HEK293 (cell line): ENCODE measurements around the gene COBL.

Experiments
- CTCF ChIA-PET: fragments of 350-600 bp; formaldehyde crosslinking; extraction: SDS; loops from one replicate; lab custom pipeline; 2021; ENCODE audit warnings: antibody characterized with exemption; lab: Yijun Ruan, JAX
- POLR2A ChIA-PET: fragments of 300-600 bp; formaldehyde crosslinking; extraction: SDS; loops from one replicate; lab custom pipeline; 2020; ENCODE audit warnings: antibody characterized with exemption, inconsistent platforms; lab: Yijun Ruan, JAX
- H3K27ac ChIP-seq: fragments of 200-500 bp; sonication (Bioruptor generic); 2 replicates; pipeline ENCODE4 v1.5.1; 2014; ENCODE audit warnings: low read depth, low read length, control low read depth, inconsistent platforms; ENCODE audit errors: extremely low read depth
- H3K36me3 ChIP-seq, 2 experiments: fragments of 200-500 bp in 1 of 2; sonication (Bioruptor generic) in 1 of 2; 1 replicate in 1 of 2; 2 replicates in 1 of 2; pipeline ENCODE4 v1.5.1; 2014 to 2017; ENCODE audit warnings: inconsistent platforms in 2 of 2, low read length in 2 of 2; ENCODE audit not compliant: control insufficient read depth in 2 of 2, insufficient read depth in 1 of 2
- H3K4me1 ChIP-seq: fragments of 200-500 bp; sonication (Bioruptor generic); 2 replicates; pipeline ENCODE4 v1.5.1; 2014; ENCODE audit warnings: mild to moderate bottlenecking, low read length, inconsistent platforms; ENCODE audit not compliant: control insufficient read depth, insufficient read depth
- H3K4me3 ChIP-seq: 2 replicates; pipeline ENCODE4 v1.5.1; 2011; ENCODE audit warnings: low read depth, mild to moderate bottlenecking, control low read depth, low read length, moderate library complexity
- H3K9me3 ChIP-seq: fragments of 200-500 bp; sonication (Bioruptor generic); 2 replicates; pipeline ENCODE4 v1.5.1; 2014; ENCODE audit warnings: low read depth, low read length, inconsistent platforms; ENCODE audit not compliant: control insufficient read depth, insufficient read depth
- KLF9 ChIP-seq: fragments of 450-650 bp; formaldehyde crosslinking; IDR thresholded peaks from 2 replicates; pipeline ENCODE4 v1.5.1; 2016; ENCODE audit warnings: missing biosample characterization, missing genetic modification characterization, low read depth
- MEIS1 ChIP-seq: sonication (generic); formaldehyde crosslinking; IDR thresholded peaks from 2 replicates; pipeline ENCODE4 v1.8.1; 2022; ENCODE audit warnings: missing genetic modification reagents, mild to moderate bottlenecking, borderline replicate concordance
- WT1 ChIP-seq: fragments of 450-650 bp; formaldehyde crosslinking; IDR thresholded peaks from 2 replicates; pipeline ENCODE4 v1.5.1; 2016; ENCODE audit warnings: missing biosample characterization, missing genetic modification characterization
- ZFHX2 ChIP-seq: fragments of 450-650 bp; formaldehyde crosslinking; conservative IDR thresholded peaks from 2 replicates; pipeline ENCODE4 v1.5.1; 2016; ENCODE audit warnings: missing biosample characterization, missing genetic modification characterization
- ZFP37 ChIP-seq: fragments of 450-650 bp; formaldehyde crosslinking; IDR thresholded peaks from 2 replicates; pipeline ENCODE4 v1.5.1; 2016; ENCODE audit warnings: missing biosample characterization, missing genetic modification characterization
- ZNF132 ChIP-seq: fragments of 450-650 bp; formaldehyde crosslinking; IDR thresholded peaks from 2 replicates; pipeline ENCODE4 v1.5.1; 2017; ENCODE audit warnings: missing biosample characterization, missing genetic modification characterization, borderline replicate concordance
- ZNF138 ChIP-seq: fragments of 450-650 bp; formaldehyde crosslinking; IDR thresholded peaks from 2 replicates; pipeline ENCODE4 v1.5.1; 2016; ENCODE audit warnings: missing biosample characterization, missing genetic modification characterization, borderline replicate concordance
- ZNF175 ChIP-seq: fragments of 450-650 bp; formaldehyde crosslinking; IDR thresholded peaks from 2 replicates; pipeline ENCODE4 v1.5.1; 2016; ENCODE audit warnings: missing biosample characterization, missing genetic modification characterization
- ZNF239 ChIP-seq: fragments of 450-650 bp; formaldehyde crosslinking; IDR thresholded peaks from 2 replicates; pipeline ENCODE4 v1.5.1; 2016; ENCODE audit warnings: missing biosample characterization, missing genetic modification characterization
- ZNF324 ChIP-seq: fragments of 450-650 bp; formaldehyde crosslinking; IDR thresholded peaks from 2 replicates; pipeline ENCODE4 v1.5.1; 2016; ENCODE audit warnings: missing biosample characterization, missing genetic modification characterization
- ZNF426 ChIP-seq: fragments of 450-650 bp; formaldehyde crosslinking; IDR thresholded peaks from 2 replicates; pipeline ENCODE4 v1.5.1; 2017; ENCODE audit warnings: missing biosample characterization, missing genetic modification characterization, mild to moderate bottlenecking, inconsistent platforms, moderate library complexity
- ZNF560 ChIP-seq: fragments of 450-650 bp; formaldehyde crosslinking; IDR thresholded peaks from 2 replicates; pipeline ENCODE4 v1.5.1; 2017; ENCODE audit warnings: missing biosample characterization, missing genetic modification characterization, borderline replicate concordance
- ZNF585B ChIP-seq: fragments of 450-650 bp; formaldehyde crosslinking; IDR thresholded peaks from 2 replicates; pipeline ENCODE4 v1.5.1; 2016; ENCODE audit warnings: missing biosample characterization, missing genetic modification characterization
- ZNF658 ChIP-seq: fragments of 450-650 bp; formaldehyde crosslinking; IDR thresholded peaks from 2 replicates; pipeline ENCODE4; 2016; ENCODE audit warnings: missing biosample characterization, missing genetic modification characterization
- ZNF660 ChIP-seq: fragments of 450-650 bp; IDR thresholded peaks from 2 replicates; pipeline ENCODE4 v1.5.1; 2018; ENCODE audit warnings: missing biosample characterization, mild to moderate bottlenecking, missing genetic modification characterization
- ZNF670 ChIP-seq: fragments of 450-650 bp; formaldehyde crosslinking; IDR thresholded peaks from 2 replicates; pipeline ENCODE4 v1.5.1; 2016; ENCODE audit warnings: missing biosample characterization, missing genetic modification characterization, low read depth
- ZNF776 ChIP-seq: fragments of 450-650 bp; formaldehyde crosslinking; IDR thresholded peaks from 2 replicates; pipeline ENCODE4 v1.5.0; 2017; ENCODE audit warnings: missing biosample characterization, missing genetic modification characterization, borderline replicate concordance
- ZNF792 ChIP-seq: fragments of 450-650 bp; formaldehyde crosslinking; IDR thresholded peaks from 2 replicates; pipeline ENCODE4 v1.5.1; 2016; ENCODE audit warnings: missing biosample characterization, missing genetic modification characterization
- TF ChIP-seq, protein P1 (sequence below): fragments of 450-650 bp; formaldehyde crosslinking; IDR thresholded peaks from 2 replicates; pipeline ENCODE4; 2016; ENCODE audit warnings: missing biosample characterization, missing genetic modification characterization
- TF ChIP-seq, protein P2 (sequence below): fragments of 450-650 bp; formaldehyde crosslinking; IDR thresholded peaks from 2 replicates; pipeline ENCODE4 v1.5.1; 2016; ENCODE audit warnings: missing biosample characterization, missing genetic modification characterization
- TF ChIP-seq, protein P3 (sequence below): fragments of 450-650 bp; formaldehyde crosslinking; IDR thresholded peaks from 2 replicates; pipeline ENCODE4 v1.5.1; 2016; ENCODE audit warnings: missing biosample characterization, missing genetic modification characterization
- TF ChIP-seq, protein P4 (sequence below): fragments of 450-650 bp; formaldehyde crosslinking; IDR thresholded peaks from 2 replicates; pipeline ENCODE4 v1.5.1; 2016; ENCODE audit warnings: missing biosample characterization, missing genetic modification characterization, borderline replicate concordance
- TF ChIP-seq, protein P5 (sequence below): fragments of 450-650 bp; formaldehyde crosslinking; IDR thresholded peaks from 2 replicates; pipeline ENCODE4 v1.5.1; 2016; ENCODE audit warnings: missing biosample characterization, missing genetic modification characterization

The COBL gene

DNA sequence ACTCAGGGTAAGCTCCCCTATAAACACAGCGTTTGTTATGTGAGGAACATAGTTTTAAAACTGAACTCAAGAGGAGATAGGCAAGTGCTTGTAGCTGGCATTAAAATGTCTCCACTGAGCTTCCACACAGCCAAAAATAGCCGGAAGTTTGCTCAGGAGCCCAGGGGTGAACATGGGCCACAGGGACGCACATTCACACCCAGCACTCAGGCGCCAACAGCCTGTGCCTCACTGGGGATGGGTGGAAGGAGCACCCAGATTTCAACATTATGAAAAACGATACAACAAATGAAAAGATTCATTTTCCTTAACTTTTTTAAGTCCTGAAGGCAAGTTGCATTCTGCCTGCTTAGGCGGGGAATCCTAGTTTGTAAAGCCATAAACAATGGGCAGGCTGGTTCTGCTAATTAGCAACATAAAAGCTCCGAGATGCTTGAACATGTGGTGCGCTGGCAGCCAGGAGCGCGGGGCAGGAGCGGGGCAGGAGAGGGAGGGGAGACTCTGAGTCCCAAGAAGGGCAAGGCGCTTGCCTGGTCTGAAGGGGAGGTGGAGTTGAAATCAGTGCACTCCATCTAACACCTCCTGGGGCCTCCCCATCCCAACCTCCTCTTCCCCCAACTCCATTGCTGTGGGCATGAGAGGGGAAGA, 235.9 kb downstream of the COBL start:
- TF ChIP-seq ZNF660 (tag by site-specific recombination) = no peak
- CTCF ChIA-PET = no interaction called here
- Histone ChIP-seq H3K36me3 (no peaks in the 10 kb centered on the region), H3K4me1 (no peaks in the 10 kb centered on the region), H3K9me3 (no peaks in the 10 kb centered on the region), H3K27ac (no peak overlapping the region), H3K4me3 (no peak overlapping the region)
- POLR2A ChIA-PET = no interaction called here

DNA sequence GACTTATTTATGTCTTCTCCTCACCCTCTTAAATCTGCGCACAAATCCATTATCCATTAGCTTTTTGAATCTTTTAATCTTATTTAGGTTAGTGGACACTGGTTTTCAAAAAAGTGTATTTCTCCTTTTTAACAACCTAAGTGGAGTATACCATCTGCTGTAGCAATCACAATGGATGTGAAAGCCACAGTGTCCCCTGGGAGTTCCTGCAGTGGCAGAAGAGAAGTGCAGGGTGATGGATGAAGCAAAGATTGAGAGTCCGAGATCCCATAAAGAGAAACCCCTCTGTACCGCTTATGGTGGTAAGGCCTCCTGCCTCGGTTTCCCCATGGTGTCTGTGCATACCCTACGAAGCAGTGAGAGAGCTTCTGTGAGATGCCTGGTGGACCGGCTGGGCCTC, 236.4 kb downstream of the COBL start:
- TF ChIP-seq ZNF175 (no peak), ZNF324 (tag by site-specific recombination) (no peak), ZNF239 (tag by site-specific recombination) (no peak), WT1 (tag by site-specific recombination) (no peak), ZNF138 (no peak), MEIS1 (CRISPR knock-in tag) (no peak), ZNF132 (tag by site-specific recombination) (no peak), ZNF658 (no peak), ZNF426 (no peak), ZNF670 (tag by site-specific recombination) (no peak), ZNF560 (no peak), ZFP37 (tag by site-specific recombination) (no peak), KLF9 (tag by site-specific recombination) (no peak), ZNF776 (tag by site-specific recombination) (no peak)
- TF ChIP-seq, protein P1, sequence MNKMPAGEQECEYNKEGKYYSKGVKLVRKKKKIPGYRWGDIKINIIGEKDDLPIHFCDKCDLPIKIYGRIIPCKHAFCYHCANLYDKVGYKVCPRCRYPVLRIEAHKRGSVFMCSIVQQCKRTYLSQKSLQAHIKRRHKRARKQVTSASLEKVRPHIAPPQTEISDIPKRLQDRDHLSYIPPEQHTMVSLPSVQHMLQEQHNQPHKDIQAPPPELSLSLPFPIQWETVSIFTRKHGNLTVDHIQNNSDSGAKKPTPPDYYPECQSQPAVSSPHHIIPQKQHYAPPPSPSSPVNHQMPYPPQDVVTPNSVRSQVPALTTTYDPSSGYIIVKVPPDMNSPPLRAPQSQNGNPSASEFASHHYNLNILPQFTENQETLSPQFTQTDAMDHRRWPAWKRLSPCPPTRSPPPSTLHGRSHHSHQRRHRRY (tag by site-specific recombination) = no peak
- TF ChIP-seq, protein P2, sequence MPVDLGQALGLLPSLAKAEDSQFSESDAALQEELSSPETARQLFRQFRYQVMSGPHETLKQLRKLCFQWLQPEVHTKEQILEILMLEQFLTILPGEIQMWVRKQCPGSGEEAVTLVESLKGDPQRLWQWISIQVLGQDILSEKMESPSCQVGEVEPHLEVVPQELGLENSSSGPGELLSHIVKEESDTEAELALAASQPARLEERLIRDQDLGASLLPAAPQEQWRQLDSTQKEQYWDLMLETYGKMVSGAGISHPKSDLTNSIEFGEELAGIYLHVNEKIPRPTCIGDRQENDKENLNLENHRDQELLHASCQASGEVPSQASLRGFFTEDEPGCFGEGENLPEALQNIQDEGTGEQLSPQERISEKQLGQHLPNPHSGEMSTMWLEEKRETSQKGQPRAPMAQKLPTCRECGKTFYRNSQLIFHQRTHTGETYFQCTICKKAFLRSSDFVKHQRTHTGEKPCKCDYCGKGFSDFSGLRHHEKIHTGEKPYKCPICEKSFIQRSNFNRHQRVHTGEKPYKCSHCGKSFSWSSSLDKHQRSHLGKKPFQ (tag by site-specific recombination) = no peak
- TF ChIP-seq, all 188 proteins: peak for 0
- no peaks in the 10 kb centered on the region for H3K36me3 ChIP-seq
- CTCF ChIA-PET = no interaction called here
- H3K27ac ChIP-seq = no peak overlapping the region
- no peaks in the 10 kb centered on the region for H3K4me1 ChIP-seq
- H3K4me3 ChIP-seq = no peak overlapping the region
- POLR2A ChIA-PET = no interaction called here
- no peaks in the 10 kb centered on the region for H3K9me3 ChIP-seq

DNA sequence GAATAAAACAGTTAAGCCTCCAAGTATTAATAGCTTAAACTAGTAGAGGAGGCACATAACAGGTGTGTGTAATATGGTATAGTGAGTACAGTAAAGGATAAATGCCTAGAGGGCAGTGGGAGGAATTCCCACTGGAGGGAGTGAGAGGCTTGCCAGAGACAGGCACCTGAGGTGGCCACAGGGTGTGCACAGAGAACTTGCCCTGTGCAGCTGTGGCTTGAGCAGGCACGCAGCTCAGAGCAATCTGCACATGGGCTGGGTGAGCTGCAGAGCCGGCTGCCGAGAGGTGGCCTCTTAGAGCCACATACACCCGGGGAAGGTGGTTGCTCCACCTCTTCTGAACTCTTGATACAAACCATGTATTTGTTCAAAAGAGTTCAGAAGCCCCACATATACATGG, 237.1 kb downstream of the COBL start:
- no peak overlapping the region for H3K4me3 ChIP-seq
- ChIA-PET POLR2A (no interaction called here), CTCF (no interaction called here)
- H3K27ac ChIP-seq = no peak overlapping the region
- H3K9me3 ChIP-seq = no peaks in the 10 kb centered on the region
- no peaks in the 10 kb centered on the region for H3K36me3 ChIP-seq
- no peaks in the 10 kb centered on the region for H3K4me1 ChIP-seq
- TF ChIP-seq, protein P3, sequence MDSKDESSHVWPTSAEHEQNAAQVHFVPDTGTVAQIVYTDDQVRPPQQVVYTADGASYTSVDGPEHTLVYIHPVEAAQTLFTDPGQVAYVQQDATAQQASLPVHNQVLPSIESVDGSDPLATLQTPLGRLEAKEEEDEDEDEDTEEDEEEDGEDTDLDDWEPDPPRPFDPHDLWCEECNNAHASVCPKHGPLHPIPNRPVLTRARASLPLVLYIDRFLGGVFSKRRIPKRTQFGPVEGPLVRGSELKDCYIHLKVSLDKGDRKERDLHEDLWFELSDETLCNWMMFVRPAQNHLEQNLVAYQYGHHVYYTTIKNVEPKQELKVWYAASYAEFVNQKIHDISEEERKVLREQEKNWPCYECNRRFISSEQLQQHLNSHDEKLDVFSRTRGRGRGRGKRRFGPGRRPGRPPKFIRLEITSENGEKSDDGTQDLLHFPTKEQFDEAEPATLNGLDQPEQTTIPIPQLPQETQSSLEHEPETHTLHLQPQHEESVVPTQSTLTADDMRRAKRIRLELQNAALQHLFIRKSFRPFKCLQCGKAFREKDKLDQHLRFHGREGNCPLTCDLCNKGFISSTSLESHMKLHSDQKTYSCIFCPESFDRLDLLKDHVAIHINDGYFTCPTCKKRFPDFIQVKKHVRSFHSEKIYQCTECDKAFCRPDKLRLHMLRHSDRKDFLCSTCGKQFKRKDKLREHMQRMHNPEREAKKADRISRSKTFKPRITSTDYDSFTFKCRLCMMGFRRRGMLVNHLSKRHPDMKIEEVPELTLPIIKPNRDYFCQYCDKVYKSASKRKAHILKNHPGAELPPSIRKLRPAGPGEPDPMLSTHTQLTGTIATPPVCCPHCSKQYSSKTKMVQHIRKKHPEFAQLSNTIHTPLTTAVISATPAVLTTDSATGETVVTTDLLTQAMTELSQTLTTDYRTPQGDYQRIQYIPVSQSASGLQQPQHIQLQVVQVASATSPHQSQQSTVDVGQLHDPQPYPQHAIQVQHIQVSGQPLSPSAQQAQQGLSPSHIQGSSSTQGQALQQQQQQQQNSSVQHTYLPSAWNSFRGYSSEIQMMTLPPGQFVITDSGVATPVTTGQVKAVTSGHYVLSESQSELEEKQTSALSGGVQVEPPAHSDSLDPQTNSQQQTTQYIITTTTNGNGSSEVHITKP (tag by site-specific recombination) = no peak
- TF ChIP-seq ZNF585B = no peak
- TF ChIP-seq, protein P4, sequence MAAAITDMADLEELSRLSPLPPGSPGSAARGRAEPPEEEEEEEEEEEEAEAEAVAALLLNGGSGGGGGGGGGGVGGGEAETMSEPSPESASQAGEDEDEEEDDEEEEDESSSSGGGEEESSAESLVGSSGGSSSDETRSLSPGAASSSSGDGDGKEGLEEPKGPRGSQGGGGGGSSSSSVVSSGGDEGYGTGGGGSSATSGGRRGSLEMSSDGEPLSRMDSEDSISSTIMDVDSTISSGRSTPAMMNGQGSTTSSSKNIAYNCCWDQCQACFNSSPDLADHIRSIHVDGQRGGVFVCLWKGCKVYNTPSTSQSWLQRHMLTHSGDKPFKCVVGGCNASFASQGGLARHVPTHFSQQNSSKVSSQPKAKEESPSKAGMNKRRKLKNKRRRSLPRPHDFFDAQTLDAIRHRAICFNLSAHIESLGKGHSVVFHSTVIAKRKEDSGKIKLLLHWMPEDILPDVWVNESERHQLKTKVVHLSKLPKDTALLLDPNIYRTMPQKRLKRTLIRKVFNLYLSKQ = no peak
- no peak for TF ChIP-seq ZFHX2
- TF ChIP-seq ZNF792 = no peak
- TF ChIP-seq, protein P5, sequence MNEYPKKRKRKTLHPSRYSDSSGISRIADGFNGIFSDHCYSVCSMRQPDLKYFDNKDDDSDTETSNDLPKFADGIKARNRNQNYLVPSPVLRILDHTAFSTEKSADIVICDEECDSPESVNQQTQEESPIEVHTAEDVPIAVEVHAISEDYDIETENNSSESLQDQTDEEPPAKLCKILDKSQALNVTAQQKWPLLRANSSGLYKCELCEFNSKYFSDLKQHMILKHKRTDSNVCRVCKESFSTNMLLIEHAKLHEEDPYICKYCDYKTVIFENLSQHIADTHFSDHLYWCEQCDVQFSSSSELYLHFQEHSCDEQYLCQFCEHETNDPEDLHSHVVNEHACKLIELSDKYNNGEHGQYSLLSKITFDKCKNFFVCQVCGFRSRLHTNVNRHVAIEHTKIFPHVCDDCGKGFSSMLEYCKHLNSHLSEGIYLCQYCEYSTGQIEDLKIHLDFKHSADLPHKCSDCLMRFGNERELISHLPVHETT = no peak
